Left cardiac atrium (tissue), 4 donors: ENCODE measurements around the gene FCGR3A. TPM values are rescaled to one million over a fixed set of nuclear protein-coding genes. Genes with fewer than 3 reads are reported as not detected.
A peak's percentile ranks its signal among the peaks of the same experiment; 100 is the strongest.
"Not testable (repeated sequence)": the region's sequence is repeated elsewhere in the genome, so short reads cannot be mapped to it uniquely, and the experiment has no call there.

Experiments
- ATAC-seq, 2 donors: fragments of 200-7000 bp; cut with Tn5 transposase; one replicate each; pipeline ENCODE4 v1.9.1; 2020; ENCODE audit warnings: mild to moderate bottlenecking in 2 of 2, moderate library complexity in 2 of 2
- DNase-seq: peaks from one replicate; pipeline ENCODE4 v3.0.0-alpha.2; 2020
- intact Hi-C, 2 donors: fragments of 100-400 bp; cut with DNase I; formaldehyde crosslinking; loops; one replicate each; pipeline versions ENCODE4 v1.14.1 to v1.15.1; 2022 to 2023
- total RNA-seq, 2 donors: library from RNA; stranded (reverse); fragmentation: NEBNext Ultra II Directional; extraction: Animal tissue kit (Norgen Biotek cat#: 25700); gene quantifications; one replicate each; pipeline ENCODE4 v1.2.1, GENCODE V29; 2021
- donor health status: DM: no; HTN: yes; CAD: no.
- donor health status: DM: no; HTN: yes; CAD: no; lungs with severe emphysema.
- donor health status: DM: yes; HTN: yes; CAD: no.
- donor health status: Dilated cardiomyopathy.

The FCGR3A gene
- total RNA-seq, 2 donors from 2014 or later, result 42.9 to 53.7 TPM

DNA sequence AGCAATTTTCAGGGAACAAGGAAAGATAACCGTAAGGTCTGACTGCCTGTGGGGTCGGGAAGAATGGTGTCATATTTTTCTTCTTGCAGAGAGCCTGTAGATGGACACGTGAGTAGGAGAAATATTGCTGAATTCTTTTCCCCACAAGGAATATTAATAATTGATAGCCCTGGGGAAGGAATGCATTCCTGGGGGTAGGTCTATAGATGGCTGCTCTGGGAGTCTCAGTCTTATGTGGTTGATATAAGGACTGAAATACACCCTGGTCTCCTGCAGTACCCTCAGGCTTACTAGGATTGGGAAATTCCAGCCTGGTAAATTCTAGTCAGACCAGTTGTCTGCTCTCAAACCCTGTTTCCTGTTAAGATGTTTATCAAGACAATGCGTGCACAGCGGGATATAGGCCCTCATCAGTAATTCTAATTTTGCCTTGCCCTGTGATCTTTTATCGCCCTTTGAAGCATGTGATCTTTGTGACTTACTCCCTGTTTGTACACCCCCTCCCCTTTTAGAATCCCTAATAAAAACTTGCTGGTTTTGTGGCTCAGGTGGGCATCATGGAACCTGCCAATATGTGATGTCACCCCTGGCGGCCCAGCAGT is 12.4 kb downstream of the FCGR3A start:
- ATAC-seq, DNase-seq, intact Hi-C loops: not testable (repeated sequence)

GRCh38 chr1:161532644-161533567 is 16.7 kb downstream of the FCGR3A start:
- intact Hi-C loops, result not testable (repeated sequence)
- ATAC-seq, result peak; percentile 3 to 12

GRCh38 chr1:161531986-161532643 is 17.5 kb downstream of the FCGR3A start:
- DNase-seq, result no peak
- ATAC-seq, result no peak
- intact Hi-C loops, result no loop called here

More at GRCh38 chr1:161532644-161533567, 16.7 kb downstream of the FCGR3A start:
- DNase-seq, result not testable (repeated sequence)

DNA sequence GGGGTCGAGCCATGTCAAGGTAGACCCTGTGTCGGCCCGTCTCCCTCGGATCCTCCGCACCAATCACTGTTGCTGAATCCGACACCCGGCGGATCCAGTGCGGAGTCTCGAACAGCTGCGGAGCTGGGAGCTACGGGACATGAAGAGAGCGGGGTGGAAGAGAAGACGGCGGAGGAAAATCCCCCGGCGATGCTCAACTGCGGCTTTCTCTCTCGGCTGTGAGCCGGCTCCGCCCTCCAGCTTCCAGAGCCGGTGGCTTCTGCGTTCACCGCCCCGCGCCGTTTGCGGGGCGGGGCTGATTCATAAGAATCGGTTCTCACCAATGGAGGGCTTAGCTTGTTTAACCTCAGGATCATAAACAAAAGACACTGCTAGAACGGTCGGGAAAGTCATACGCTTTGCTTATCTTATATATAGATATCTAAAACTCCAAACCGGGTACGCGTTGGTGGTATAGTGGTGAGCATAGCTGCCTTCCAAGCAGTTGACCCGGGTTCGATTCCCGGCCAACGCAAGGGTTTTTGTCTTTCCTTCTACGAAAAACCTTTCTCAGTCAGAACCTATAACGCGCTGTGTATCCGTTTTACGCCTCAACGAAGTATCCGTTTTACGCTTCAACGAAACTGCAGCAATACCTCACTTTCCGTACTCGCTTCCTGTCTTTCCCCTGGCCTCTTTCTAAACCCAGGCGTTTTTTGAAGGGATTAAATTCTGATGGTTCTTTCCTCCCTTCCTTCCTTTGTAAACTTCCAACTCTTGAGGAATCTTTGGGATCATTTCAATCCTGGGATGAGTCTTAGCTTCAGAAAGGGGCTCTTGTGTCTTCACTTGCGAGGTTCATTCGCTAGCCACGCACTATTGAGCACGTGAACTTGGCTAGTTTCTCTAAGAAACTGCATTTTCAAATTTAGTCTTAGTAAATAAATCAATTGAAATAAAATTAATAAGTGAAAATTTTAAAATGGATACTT is 18.7 kb downstream of the FCGR3A start:
- peak; percentile 86 to 91 for ATAC-seq
- intact Hi-C loops, result not testable (repeated sequence)
- DNase-seq, result peak; percentile 83

DNA sequence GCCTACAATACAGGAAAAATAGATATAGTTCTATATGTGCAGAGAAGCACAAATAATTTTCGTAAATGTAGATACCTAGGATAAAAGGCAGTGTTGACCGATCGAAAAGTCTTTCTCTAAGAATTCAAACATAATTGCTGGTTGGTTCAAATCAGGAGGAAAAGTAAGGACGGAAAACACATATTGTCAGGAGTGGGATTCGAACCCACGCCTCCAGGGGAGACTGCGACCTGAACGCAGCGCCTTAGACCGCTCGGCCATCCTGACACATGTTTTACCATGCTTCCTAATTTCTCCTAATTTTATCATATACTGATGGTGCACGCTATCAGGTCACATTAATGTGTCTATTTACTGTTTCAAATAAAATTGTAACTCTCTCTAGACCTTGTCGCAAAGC is 19.5 kb downstream of the FCGR3A start:
- ATAC-seq (peak; percentile 78 to 87), DNase-seq (peak; percentile 65)
- intact Hi-C loops, result not testable (repeated sequence)

DNA sequence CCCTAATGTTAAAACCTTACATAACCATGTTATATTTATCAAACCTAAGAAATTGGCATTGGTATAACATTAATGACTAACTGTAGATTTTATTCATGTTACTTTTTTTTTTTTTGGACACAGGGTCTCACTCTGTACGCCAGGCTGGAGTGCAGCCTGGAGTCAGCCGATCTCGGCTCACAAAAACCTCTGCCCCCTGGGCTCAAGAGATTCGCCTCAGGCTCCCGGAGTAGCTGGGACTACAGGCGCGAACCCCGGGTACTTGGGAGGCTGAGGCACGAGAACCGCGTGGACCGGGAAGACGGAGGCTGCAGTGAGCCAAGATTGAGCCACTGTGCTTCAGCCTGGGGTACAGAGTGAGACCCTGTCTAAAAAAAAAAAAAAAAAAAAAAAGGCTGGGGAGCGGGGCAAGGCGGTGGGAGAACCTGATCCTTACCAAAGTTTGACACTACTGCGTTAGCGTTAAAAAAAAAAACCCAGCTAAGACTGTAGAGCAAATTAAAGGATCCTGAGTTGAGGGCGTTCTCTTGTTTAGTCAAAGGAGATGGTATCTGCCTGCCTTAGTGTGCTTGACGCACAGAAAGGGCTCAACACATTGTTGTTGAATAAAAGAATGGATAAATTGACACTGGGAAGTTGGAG is 20.0 kb downstream of the FCGR3A start:
- intact Hi-C loops, ATAC-seq, DNase-seq: not testable (repeated sequence)

DNA sequence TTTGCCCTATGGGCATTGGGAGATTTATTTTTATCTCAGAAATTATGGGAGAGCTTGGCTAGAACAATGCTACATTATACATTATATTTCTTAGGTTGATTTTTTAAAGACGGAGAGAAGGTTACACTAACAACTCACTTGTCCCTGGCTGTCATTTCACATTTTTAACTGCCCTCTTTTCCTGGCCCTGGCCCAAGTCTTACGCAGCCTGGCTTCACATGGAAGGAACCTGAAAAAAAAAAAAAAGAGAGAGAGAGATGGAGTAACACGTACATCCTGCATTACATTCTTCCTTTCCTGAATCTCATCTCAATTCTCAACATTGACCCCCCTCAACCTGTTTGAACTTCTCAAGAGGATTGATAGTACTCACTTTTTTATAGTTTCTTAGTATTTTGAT is 21.1 kb downstream of the FCGR3A start:
- intact Hi-C loops, ATAC-seq: not testable (repeated sequence)
- peak; percentile 60 for DNase-seq

DNA sequence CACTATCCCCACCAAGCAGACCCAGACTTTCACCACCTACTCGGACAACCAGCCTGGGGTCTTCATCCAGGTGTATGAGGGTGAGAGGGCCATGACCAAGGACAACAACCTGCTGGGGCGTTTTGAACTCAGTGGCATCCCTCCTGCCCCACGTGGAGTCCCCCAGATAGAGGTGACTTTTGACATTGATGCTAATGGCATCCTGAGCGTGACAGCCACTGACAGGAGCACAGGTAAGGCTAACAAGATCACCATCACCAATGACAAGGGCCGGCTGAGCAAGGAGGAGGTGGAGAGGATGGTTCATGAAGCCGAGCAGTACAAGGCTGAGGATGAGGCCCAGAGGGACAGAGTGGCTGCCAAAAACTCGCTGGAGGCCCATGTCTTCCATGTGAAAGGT is 23.7 kb downstream of the FCGR3A start:
- ATAC-seq, DNase-seq, intact Hi-C loops: not testable (repeated sequence)

- ATAC-seq, result peak; percentile 10 to 13
- intact Hi-C loops, result not testable (repeated sequence)
- peak; percentile 35 for DNase-seq
Observed at GRCh38 chr1:161525321-161525720, 24.3 kb downstream of the FCGR3A start.

DNA sequence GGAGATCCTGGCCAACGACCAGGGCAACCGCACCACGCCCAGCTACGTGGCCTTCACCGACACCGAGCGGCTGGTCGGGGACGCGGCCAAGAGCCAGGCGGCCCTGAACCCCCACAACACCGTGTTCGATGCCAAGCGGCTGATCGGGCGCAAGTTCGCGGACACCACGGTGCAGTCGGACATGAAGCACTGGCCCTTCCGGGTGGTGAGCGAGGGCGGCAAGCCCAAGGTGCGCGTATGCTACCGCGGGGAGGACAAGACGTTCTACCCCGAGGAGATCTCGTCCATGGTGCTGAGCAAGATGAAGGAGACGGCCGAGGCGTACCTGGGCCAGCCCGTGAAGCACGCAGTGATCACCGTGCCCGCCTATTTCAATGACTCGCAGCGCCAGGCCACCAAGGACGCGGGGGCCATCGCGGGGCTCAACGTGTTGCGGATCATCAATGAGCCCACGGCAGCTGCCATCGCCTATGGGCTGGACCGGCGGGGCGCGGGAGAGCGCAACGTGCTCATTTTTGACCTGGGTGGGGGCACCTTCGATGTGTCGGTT is 24.8 kb downstream of the FCGR3A start:
- DNase-seq, intact Hi-C loops: not testable (repeated sequence)
- peak; percentile 42 to 65 for ATAC-seq

GRCh38 chr1:161523817-161524741 is 25.5 kb downstream of the FCGR3A start, which contains the start of gene HSPA6:
HSPA6 (plus strand) TSS chr1:161524540; CDS start chr1:161524659, 119 bp downstream.
- intact Hi-C loops, result not testable (repeated sequence)
- DNase-seq (peak; percentile 69), ATAC-seq (peak; percentile 86 to 91)

DNA sequence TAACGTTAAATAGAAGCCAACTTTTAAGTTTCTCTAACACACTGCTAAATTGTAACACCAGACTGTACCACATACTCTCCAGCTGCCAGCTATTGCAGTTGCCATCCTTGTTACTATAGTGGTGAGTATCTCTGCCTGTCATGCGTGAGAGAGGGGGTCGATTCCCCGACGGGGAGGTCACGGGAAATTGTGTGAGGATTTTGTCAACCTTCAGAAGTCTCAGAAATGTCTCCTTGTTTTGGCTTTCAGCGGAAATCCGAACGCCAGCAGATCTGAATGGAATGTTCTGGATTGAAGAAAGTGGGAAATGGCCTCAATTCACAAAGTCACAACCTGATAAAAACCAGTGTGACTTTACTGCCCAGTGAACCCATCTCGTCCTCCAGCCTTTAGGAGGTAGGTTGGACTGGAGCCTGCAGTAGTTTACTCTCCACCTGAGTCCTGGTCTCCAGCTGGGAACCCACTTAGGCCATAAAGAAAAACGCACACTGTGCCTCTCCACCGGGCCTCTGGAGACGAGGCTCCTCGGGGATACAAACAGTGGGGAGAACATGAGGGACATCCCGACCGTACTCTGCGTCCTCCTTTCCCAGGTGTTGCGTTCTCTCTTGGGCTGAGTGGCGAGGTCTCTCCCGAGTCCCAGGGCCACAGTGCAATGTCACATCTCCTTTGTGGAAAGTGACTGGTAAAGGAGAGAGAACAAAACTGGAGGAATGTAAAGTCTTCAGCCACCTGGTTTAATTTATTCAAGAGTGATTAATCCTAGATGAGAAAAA is 26.4 kb downstream of the FCGR3A start:
- intact Hi-C loops, DNase-seq: not testable (repeated sequence)
- ATAC-seq, result peak in 1 of 2 donors; percentile 3

DNA sequence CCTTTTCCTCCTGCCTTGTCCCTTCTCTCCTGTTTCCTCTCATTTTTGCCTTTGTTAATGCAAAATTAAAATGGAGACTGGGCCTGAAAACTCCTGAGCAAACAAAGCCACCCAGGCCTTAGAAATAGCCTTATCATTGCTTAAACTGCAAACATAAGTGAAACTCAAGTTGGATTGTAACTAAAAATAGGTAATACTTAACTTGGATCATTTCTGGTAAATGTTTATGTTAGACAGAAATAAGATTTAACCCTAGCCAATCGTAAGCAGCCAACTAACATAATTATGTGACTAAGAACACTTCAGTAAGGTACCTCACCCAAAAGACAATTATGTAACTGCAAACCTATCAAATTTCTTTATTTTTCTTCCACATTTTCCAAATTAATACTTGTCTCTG is 35.7 kb downstream of the FCGR3A start:
- intact Hi-C loops, ATAC-seq, DNase-seq: not testable (repeated sequence)

GRCh38 chr1:161513448-161513780 is 36.2 kb downstream of the FCGR3A start:
- intact Hi-C loops, result not testable (repeated sequence)
- ATAC-seq, result peak; percentile 34 to 42

GRCh38 chr1:161512636-161513447 is 36.8 kb downstream of the FCGR3A start:
- DNase-seq, intact Hi-C loops: not testable (repeated sequence)
- ATAC-seq, result peak; percentile 19 to 38

More at GRCh38 chr1:161513448-161513780, 36.2 kb downstream of the FCGR3A start:
- not testable (repeated sequence) for DNase-seq
